ENCODE data around the gene CHDH.

The CHDH gene

GRCh38 chr3:53823026-53823955 lies 22.9 kb downstream of the CHDH start:
- ATAC-seq = no peak

- ATAC-seq = no peak
Measured at GRCh38 chr3:53822331-53822741, 23.9 kb downstream of the CHDH start.

GRCh38 chr3:53821631-53822121 lies 24.5 kb downstream of the CHDH start:
- no peak for ATAC-seq

- ATAC-seq = no peak
Measured at GRCh38 chr3:53820756-53821580, 25.3 kb downstream of the CHDH start.

- ATAC-seq = no peak
Measured at GRCh38 chr3:53820084-53820483, 26.1 kb downstream of the CHDH start.

GRCh38 chr3:53819163-53819868 lies 26.9 kb downstream of the CHDH start:
- ATAC-seq = no peak

- no peak for ATAC-seq
Measured at GRCh38 chr3:53818221-53819162, 27.7 kb downstream of the CHDH start.

GRCh38 chr3:53817809-53818208 lies 28.4 kb downstream of the CHDH start:
- no peak for ATAC-seq

- ATAC-seq = no peak
Measured at GRCh38 chr3:53817211-53817610, 29.0 kb downstream of the CHDH start.

- ATAC-seq = no peak
Measured at GRCh38 chr3:53816425-53816824, 29.8 kb downstream of the CHDH start.

- no peak for ATAC-seq
Measured at GRCh38 chr3:53815651-53816050, 30.6 kb downstream of the CHDH start.

- ATAC-seq = no peak
Measured at GRCh38 chr3:53815067-53815466, 31.2 kb downstream of the CHDH start.

- ATAC-seq = no peak
Measured at GRCh38 chr3:53813876-53814275, 32.3 kb downstream of the CHDH start.

GRCh38 chr3:53813229-53813628 lies 33.0 kb downstream of the CHDH start:
- no peak for ATAC-seq

GRCh38 chr3:53812434-53812833 lies 33.8 kb downstream of the CHDH start:
- ATAC-seq = no peak

- no peak for ATAC-seq
Measured at GRCh38 chr3:53811143-53811927, 34.9 kb downstream of the CHDH start.

- no peak for ATAC-seq
Measured at GRCh38 chr3:53809764-53810400, 36.3 kb downstream of the CHDH start.

- no peak for ATAC-seq
Measured at GRCh38 chr3:53809267-53809666, 37.0 kb downstream of the CHDH start.

GRCh38 chr3:53808496-53808895 lies 37.7 kb downstream of the CHDH start:
- ATAC-seq = no peak

- no peak for ATAC-seq
Measured at GRCh38 chr3:53807117-53807810, 39.0 kb downstream of the CHDH start.
